OCI-LY1 (cell line): ENCODE data around the gene UBE2D3.

ENCODE experiments used
- H2AFZ ChIP-seq: fragments of 200-600 bp; sonication (generic), shearing (Covaris generic); 2 replicates; pipeline ENCODE4 v1.6.0; 2014; ENCODE audit warnings: antibody characterized with exemption, mild to moderate bottlenecking, low read length
- H3F3A ChIP-seq: fragments of 200-600 bp; sonication (generic), shearing (Covaris generic); 2 replicates; pipeline ENCODE4 v1.6.0; 2014; ENCODE audit warnings: mild to moderate bottlenecking, antibody characterized with exemption, low read length, moderate library complexity; ENCODE audit not compliant: insufficient read depth
- H3K27ac ChIP-seq: fragments of 200-600 bp; sonication (generic); 2 replicates; pipeline ENCODE4 v1.5.1; 2014; ENCODE audit warnings: low read length, mixed run types, mild to moderate bottlenecking, low read depth; ENCODE audit not compliant: poor library complexity, severe bottlenecking
- H3K27me3 ChIP-seq: fragments of 200-600 bp; sonication (generic); 2 replicates; pipeline ENCODE4 v1.6.0; 2014; ENCODE audit warnings: antibody characterized with exemption, mild to moderate bottlenecking, low read length, moderate library complexity; ENCODE audit not compliant: insufficient read depth
- H3K36me3 ChIP-seq: fragments of 200-600 bp; sonication (generic); 2 replicates; pipeline ENCODE4 v1.6.1; 2014; ENCODE audit warnings: mild to moderate bottlenecking, antibody characterized with exemption, low read length, moderate library complexity, mixed read lengths; ENCODE audit not compliant: insufficient read depth
- H3K4me1 ChIP-seq: fragments of 200-600 bp; sonication (generic); 2 replicates; pipeline ENCODE4 v1.5.1; 2014; ENCODE audit warnings: mild to moderate bottlenecking, low read length, moderate library complexity; ENCODE audit not compliant: insufficient read depth, severe bottlenecking
- H3K4me2 ChIP-seq: fragments of 200-600 bp; sonication (generic), shearing (Covaris generic); 2 replicates; pipeline ENCODE4 v1.6.1; 2014; ENCODE audit warnings: low read length
- H3K4me3 ChIP-seq: fragments of 200-600 bp; sonication (generic); 2 replicates; pipeline ENCODE4 v1.5.1; 2014; ENCODE audit warnings: low read length, low read depth, mild to moderate bottlenecking, mixed read lengths; ENCODE audit not compliant: poor library complexity, severe bottlenecking
- H3K79me2 ChIP-seq: fragments of 200-600 bp; shearing (Covaris generic); 2 replicates; pipeline ENCODE4 v1.6.1; 2016; ENCODE audit warnings: mixed run types, low read length, mixed read lengths; ENCODE audit not compliant: insufficient read depth
- H3K9ac ChIP-seq: fragments of 200-600 bp; sonication (generic), shearing (Covaris generic); 2 replicates; pipeline ENCODE4 v1.6.1; 2014; ENCODE audit warnings: mild to moderate bottlenecking, low read length, mixed read lengths
- H3K9me2 ChIP-seq: fragments of 200-600 bp; sonication (generic), shearing (Covaris generic); 2 replicates; pipeline ENCODE4 v1.6.1; 2014; ENCODE audit warnings: low read depth, mild to moderate bottlenecking, low read length, mixed read lengths
- H3K9me3 ChIP-seq: fragments of 200-600 bp; shearing (Covaris generic); 2 replicates; pipeline ENCODE4 v1.6.1; 2014; ENCODE audit warnings: low read length, mixed read lengths
- H4K20me1 ChIP-seq: fragments of 200-600 bp; sonication (generic), shearing (Covaris generic); 2 replicates; pipeline ENCODE4 v1.6.0; 2016; ENCODE audit warnings: mild to moderate bottlenecking, low read length; ENCODE audit not compliant: insufficient read depth
- CTCF ChIP-seq: fragments of 200-600 bp; sonication (generic), shearing (Covaris generic); IDR thresholded peaks from 2 replicates; pipeline ENCODE4 v1.5.1; 2017; ENCODE audit warnings: mild to moderate bottlenecking, antibody characterized with exemption, low read length, moderate library complexity, mixed read lengths
- EZH2 ChIP-seq: fragments of 200-600 bp; sonication (generic), shearing (Covaris generic); IDR thresholded peaks from 2 replicates; pipeline ENCODE4 v1.8.0; 2017; ENCODE audit warnings: borderline replicate concordance, mixed run types, mild to moderate bottlenecking, antibody characterized with exemption, low read length, moderate library complexity, mixed read lengths

UBE2D3 gene

GRCh38 chr4:102775805-102776204, 51.5 kb downstream of the UBE2D3 start:
- Histone ChIP-seq H4K20me1 (no peaks in the 10 kb centered on the region), H2AFZ (no peak overlapping the region)

GRCh38 chr4:102774254-102774653, 53.1 kb downstream of the UBE2D3 start:
- Histone ChIP-seq H3K27me3 (no peaks in the 10 kb centered on the region), H3K4me2 (no peak overlapping the region), H3K4me1 (no peaks in the 10 kb centered on the region), H3K27ac (no peak overlapping the region), H3F3A (no peaks in the 10 kb centered on the region), H3K79me2 (no peaks in the 10 kb centered on the region), H3K36me3 (no peaks in the 10 kb centered on the region), H3K4me3 (no peak overlapping the region), H3K9me2 (no peaks in the 10 kb centered on the region), H3K9ac (no peak overlapping the region), H3K9me3 (no peaks in the 10 kb centered on the region), H2AFZ (no peak overlapping the region), H4K20me1 (no peaks in the 10 kb centered on the region)
- TF ChIP-seq EZH2 (no peak), CTCF (no peak)

More at GRCh38 chr4:102775805-102776204, 51.5 kb downstream of the UBE2D3 start:
- no peaks in the 10 kb centered on the region for H3K36me3 ChIP-seq
- no peak overlapping the region for H3K4me3 ChIP-seq
- no peak overlapping the region for H3K4me2 ChIP-seq
- H3K9me2 ChIP-seq, result no peaks in the 10 kb centered on the region
- no peaks in the 10 kb centered on the region for H3K79me2 ChIP-seq
- no peak for TF ChIP-seq EZH2
- TF ChIP-seq CTCF, result no peak
- no peak overlapping the region for H3K27ac ChIP-seq
- no peaks in the 10 kb centered on the region for H3K9me3 ChIP-seq
- no peak overlapping the region for H3K9ac ChIP-seq
- H3K4me1 ChIP-seq, result no peaks in the 10 kb centered on the region
- H3K27me3 ChIP-seq, result no peaks in the 10 kb centered on the region; the same call in 1 of the 2 replicates
- no peaks in the 10 kb centered on the region for H3F3A ChIP-seq

- Histone ChIP-seq H3K27ac (no peak overlapping the region), H3K9me2 (no peaks in the 10 kb centered on the region), H3K9me3 (no peaks in the 10 kb centered on the region), H4K20me1 (no peaks in the 10 kb centered on the region), H3K36me3 (no peaks in the 10 kb centered on the region), H3F3A (no peaks in the 10 kb centered on the region), H3K27me3 (no peaks in the 10 kb centered on the region), H3K4me3 (no peak overlapping the region), H3K9ac (no peak overlapping the region), H2AFZ (no peak overlapping the region), H3K79me2 (no peaks in the 10 kb centered on the region), H3K4me2 (no peak overlapping the region), H3K4me1 (no peaks in the 10 kb centered on the region)
- TF ChIP-seq CTCF, result no peak
- TF ChIP-seq EZH2, result no peak
Measured at GRCh38 chr4:102772738-102773340, 54.5 kb downstream of the UBE2D3 start.
